H1 (cell line): ENCODE measurements around the gene KRT13. TPM values are rescaled to one million over a fixed set of nuclear protein-coding genes. Genes with fewer than 3 reads are reported as not detected.

Experiments
- CTCF ChIA-PET: fragments of 300-600 bp; sonication (Branson Sonifier 250); formaldehyde crosslinking; loops from one replicate; lab custom pipeline; 2021; ENCODE audit not compliant: partially characterized antibody; lab: Charles Lee
- POLR2A ChIA-PET: fragments of 300-600 bp; sonication (Branson Sonifier 250); formaldehyde crosslinking; loops from one replicate; lab custom pipeline; 2021; ENCODE audit warnings: inconsistent platforms; ENCODE audit not compliant: partially characterized antibody; lab: Charles Lee
- DNase-seq, 2 experiments: peaks; one replicate each; pipeline versions ENCODE4 v3.0.0 to v3.0.0-alpha.2; 2010 to 2022; ENCODE audit warnings: low spot score in 2 of 2, low read depth in 1 of 2, mixed read lengths in 1 of 2
- FAIRE-seq: peaks from 2 replicates; lab custom pipeline; 2011; peaks lifted over from hg19 to GRCh38; lab: Jason Lieb, UNC
- H2AFZ ChIP-seq: 2 replicates; pipeline ENCODE4 v1.8.1; 2012; ENCODE audit warnings: low read length, inconsistent platforms
- H2AK5ac ChIP-seq: 2 replicates; pipeline ENCODE4 v1.6.1; 2013; ENCODE audit warnings: low read depth, low read length
- H2BK120ac ChIP-seq: replicated peaks from 2 replicates; pipeline ENCODE3; 2013; ENCODE audit warnings: low read depth, low read length, inconsistent platforms
- H2BK12ac ChIP-seq: 2 replicates; pipeline ENCODE4 v1.6.1; 2013; ENCODE audit warnings: low read depth, low read length
- H2BK15ac ChIP-seq: 2 replicates; pipeline ENCODE4 v1.6.1; 2013; ENCODE audit warnings: low read length
- H2BK20ac ChIP-seq: 2 replicates; pipeline ENCODE4 v1.6.1; 2013; ENCODE audit warnings: low read length
- H2BK5ac ChIP-seq: 2 replicates; pipeline ENCODE4 v1.6.1; 2013; ENCODE audit warnings: low read depth, low read length
- H3K14ac ChIP-seq: 2 replicates; pipeline ENCODE4 v1.6.1; 2013; ENCODE audit warnings: inconsistent platforms; ENCODE audit not compliant: insufficient read length
- H3K18ac ChIP-seq: 2 replicates; pipeline ENCODE4 v1.6.1; 2013; ENCODE audit warnings: low read length; ENCODE audit errors: extremely low read depth
- H3K23ac ChIP-seq: 2 replicates; pipeline ENCODE4 v1.6.1; 2013; ENCODE audit warnings: inconsistent platforms; ENCODE audit not compliant: insufficient read length
- H3K23me2 ChIP-seq: 2 replicates; pipeline ENCODE4 v1.6.1; 2013; ENCODE audit warnings: low read depth, low read length
- H3K27ac ChIP-seq: 2 replicates; pipeline ENCODE4 v1.6.1; 2011; ENCODE audit warnings: low read depth, low read length, inconsistent platforms
- H3K27me3 ChIP-seq, 4 experiments: replicated peaks in 1 of 4; 1 replicate in 1 of 4; 2 replicates in 3 of 4; pipeline versions ENCODE4 v1.6.1 to v1.8.1; 2011 to 2013; ENCODE audit warnings: low read length in 3 of 4, mild to moderate bottlenecking in 3 of 4, inconsistent platforms in 2 of 4, mixed read lengths in 2 of 4, moderate library complexity in 1 of 4; ENCODE audit not compliant: control insufficient read depth in 3 of 4, insufficient read depth in 3 of 4; ENCODE audit errors: extremely low read depth in 1 of 4
- H3K36me3 ChIP-seq, 4 experiments: 2 replicates each; pipeline versions ENCODE4 v1.6.1 to v1.8.1; 2011 to 2013; ENCODE audit warnings: mild to moderate bottlenecking in 4 of 4, low read length in 3 of 4, moderate library complexity in 2 of 4, control low read depth in 1 of 4, inconsistent platforms in 1 of 4; ENCODE audit not compliant: insufficient read depth in 4 of 4, control insufficient read depth in 2 of 4
- H3K4ac ChIP-seq: replicated peaks from 2 replicates; pipeline ENCODE3; 2013; ENCODE audit warnings: low read length, low read depth, mixed read lengths, inconsistent platforms; ENCODE audit not compliant: insufficient read length
- H3K4me1 ChIP-seq, 4 experiments: replicated peaks in 1 of 4; 1 replicate in 1 of 4; 2 replicates in 3 of 4; pipeline versions ENCODE4 v1.6.1 to v1.8.1; 2011 to 2013; ENCODE audit warnings: low read length in 3 of 4, inconsistent platforms in 2 of 4, mixed read lengths in 1 of 4; ENCODE audit not compliant: insufficient read depth in 4 of 4, control insufficient read depth in 3 of 4
- H3K4me2 ChIP-seq, 2 experiments: 2 replicates each; pipeline versions ENCODE4 v1.6.1 to v1.8.1; 2011 to 2013; ENCODE audit warnings: low read depth in 2 of 2, low read length in 2 of 2, control low read depth in 1 of 2, inconsistent platforms in 1 of 2, mild to moderate bottlenecking in 1 of 2; ENCODE audit not compliant: insufficient read depth in 1 of 2
- H3K4me3 ChIP-seq, 4 experiments: fragments of 200-600, 300-600 bp in 1 of 4; sonication (generic), shearing (Covaris generic), sonication (Bioruptor Twin) in 1 of 4; 2 replicates each; pipeline versions ENCODE4 v1.5.1 to v1.8.1; 2011 to 2016; ENCODE audit warnings: low read length in 4 of 4, low read depth in 3 of 4, control low read depth in 2 of 4, inconsistent platforms in 2 of 4, mild to moderate bottlenecking in 2 of 4, mixed read lengths in 1 of 4, moderate library complexity in 1 of 4; ENCODE audit not compliant: insufficient read depth in 2 of 4; ENCODE audit errors: extremely low read depth in 1 of 4
- H3K56ac ChIP-seq: replicated peaks from 2 replicates; pipeline ENCODE3; 2013; ENCODE audit warnings: low read depth, mild to moderate bottlenecking, mixed read lengths, low read length, inconsistent platforms; ENCODE audit not compliant: insufficient read length
- H3K79me1 ChIP-seq: 2 replicates; pipeline ENCODE4 v1.6.1; 2013; ENCODE audit warnings: low read depth, low read length, control low read depth
- H3K79me2 ChIP-seq, 2 experiments: 2 replicates each; pipeline versions ENCODE4 v1.6.1 to v1.8.1; 2012 to 2013; ENCODE audit warnings: low read length in 2 of 2, mild to moderate bottlenecking in 2 of 2, inconsistent platforms in 1 of 2; ENCODE audit not compliant: insufficient read depth in 2 of 2, control insufficient read depth in 1 of 2
- H3K9ac ChIP-seq, 4 experiments: replicated peaks in 1 of 4; 1 replicate in 1 of 4; 2 replicates in 3 of 4; pipeline versions ENCODE4 v1.6.1 to v1.8.1; 2011 to 2013; ENCODE audit warnings: low read depth in 3 of 4, low read length in 3 of 4, control low read depth in 2 of 4, mild to moderate bottlenecking in 2 of 4, moderate library complexity in 2 of 4, inconsistent platforms in 1 of 4; ENCODE audit errors: extremely low read depth in 1 of 4
- H3K9me3 ChIP-seq, 2 experiments: 2 replicates each; pipeline versions ENCODE4 v1.6.1 to v1.8.1; 2012 to 2013; ENCODE audit warnings: mild to moderate bottlenecking in 2 of 2, moderate library complexity in 2 of 2, control low read depth in 1 of 2, inconsistent platforms in 1 of 2, low read depth in 1 of 2, low read length in 1 of 2, mixed read lengths in 1 of 2; ENCODE audit not compliant: insufficient read depth in 2 of 2
- H4K20me1 ChIP-seq, 2 experiments: replicated peaks in 1 of 2; 2 replicates each; pipeline versions ENCODE3 to v1.8.1; 2011 to 2013; ENCODE audit warnings: inconsistent platforms in 2 of 2, low read length in 2 of 2, mild to moderate bottlenecking in 1 of 2; ENCODE audit not compliant: insufficient read depth in 2 of 2, control insufficient read depth in 1 of 2
- H4K5ac ChIP-seq: 2 replicates; pipeline ENCODE4 v1.6.1; 2013; ENCODE audit warnings: low read length, low read depth, mixed read lengths, inconsistent platforms; ENCODE audit not compliant: insufficient read length
- H4K8ac ChIP-seq: 2 replicates; pipeline ENCODE4 v1.8.0; 2013; ENCODE audit warnings: mild to moderate bottlenecking, moderate library complexity, low read length, inconsistent platforms; ENCODE audit not compliant: insufficient read depth; ENCODE audit errors: extremely low read depth
- H4K91ac ChIP-seq: replicated peaks from 2 replicates; pipeline ENCODE3; 2013; ENCODE audit warnings: low read length, mixed read lengths, inconsistent platforms; ENCODE audit not compliant: insufficient read length
- CTBP2 ChIP-seq: IDR thresholded peaks from 2 replicates; pipeline ENCODE4 v1.7.0; 2011; ENCODE audit warnings: borderline replicate concordance, mild to moderate bottlenecking, moderate library complexity, mixed read lengths, low read length; ENCODE audit not compliant: insufficient read depth, insufficient read length
- JUN ChIP-seq: IDR thresholded peaks from 2 replicates; pipeline ENCODE4 v1.6.1; 2011; ENCODE audit warnings: low read depth, mild to moderate bottlenecking, improper control_type of control experiment, low read length
- RBBP5 ChIP-seq: IDR thresholded peaks from 2 replicates; pipeline ENCODE4 v1.7.1; 2012; ENCODE audit warnings: low read depth, mild to moderate bottlenecking, inconsistent platforms, low read length, moderate library complexity, borderline replicate concordance
- TAF1 ChIP-seq: IDR thresholded peaks from 2 replicates; pipeline ENCODE4 v1.6.1; 2011; ENCODE audit warnings: mild to moderate bottlenecking, low read depth, low read length
- TEAD4 ChIP-seq: IDR thresholded peaks from 2 replicates; pipeline ENCODE4 v1.6.1; 2012; ENCODE audit warnings: low read depth, low read length, inconsistent platforms, mixed read lengths
- WGBS, 2 experiments: shearing (Covaris generic) in 1 of 2; methylation state at CpG; one replicate each; pipeline versions ENCODE4 v1.1.6 to v1.1.7; 2013 to 2015; ENCODE audit warnings: low lambda C conversion rate in 2 of 2, mixed read lengths in 2 of 2, inconsistent platforms in 1 of 2, low coverage in 1 of 2, missing lambda C conversion rate in 1 of 2; ENCODE audit not compliant: insufficient replicate concordance in 2 of 2, insufficient coverage in 1 of 2, insufficient read length in 1 of 2; ENCODE audit errors: extremely low coverage in 1 of 2, missing lambda C conversion rate in 1 of 2; 5-methylcytosine and 5-hydroxymethylcytosine counted together
- polyA plus RNA-seq, 7 experiments: library from polyadenylated mRNA; depleted of rRNA in 3 of 7; stranded (reverse) in 5 of 7; unstranded in 2 of 7; fragments of >200 nt in 5 of 7; fragments of 200-250 nt in 2 of 7; gene quantifications; 1 replicate in 5 of 7; 2 replicates in 1 of 7; 4 replicates in 1 of 7; pipeline versions ENCODE4 v1.2.1 to v1.2.3, GENCODE V29; 2011 to 2013; ENCODE audit warnings: missing spikeins in 2 of 7, mixed read lengths in 2 of 7
- total RNA-seq: library from RNA; stranded (reverse); fragmentation: NEBNext Ultra II Directional; extraction: Animal tissue kit (Norgen Biotek cat#: 25700); gene quantifications from 2 replicates; pipeline ENCODE4 v1.2.1, GENCODE V29; 2021

Gene KRT13
- total and polyA plus RNA-seq, 2 of the 8 experiments (the other 6 are each of a cell fraction or from before 2014, with no cell fraction given): 0.09 TPM; not detected in 1

DNA sequence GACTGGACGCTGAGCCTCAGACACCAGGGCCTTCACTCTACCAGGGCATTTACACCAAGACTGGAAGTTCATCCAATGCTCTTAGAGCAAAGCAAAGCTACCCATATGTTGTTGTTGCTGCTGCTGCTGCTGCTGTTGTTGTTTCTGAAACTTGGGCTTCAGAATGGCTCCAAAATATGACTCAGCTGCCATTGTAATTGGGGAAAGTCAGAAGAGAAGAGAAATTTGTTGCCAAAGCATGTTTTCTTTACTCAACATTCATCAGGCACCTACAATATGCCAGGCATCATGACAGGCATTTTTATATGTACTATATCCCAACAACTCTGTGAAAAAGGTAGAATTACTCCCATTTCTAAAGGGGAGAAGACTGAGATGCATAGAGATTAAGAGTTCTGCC lies 50.2 kb downstream of the KRT13 start:
- Histone ChIP-seq H3K23me2 (no peaks in the 10 kb centered on the region; the same call in 1 of the 2 replicates), H2BK12ac (no peak overlapping the region), H4K20me1 (no peaks in the 10 kb centered on the region), H2AK5ac (no peak overlapping the region), H3K79me2 (no peaks in the 10 kb centered on the region), H3K4me2 (no peak overlapping the region), H4K8ac (no peak overlapping the region), H3K27me3 (no peaks in the 10 kb centered on the region), H2BK15ac (no peak overlapping the region), H2BK120ac (no peak overlapping the region), H3K27ac (no peak overlapping the region), H4K91ac (no peak overlapping the region), H4K5ac (no peak overlapping the region), H3K14ac (no peak overlapping the region), H3K56ac (no peak overlapping the region), H3K4ac (no peak overlapping the region), H3K4me1 (no peaks in the 10 kb centered on the region), H2BK5ac (no peak overlapping the region), H2BK20ac (no peak overlapping the region), H3K18ac (no peak overlapping the region), H3K36me3 (no peaks in the 10 kb centered on the region), H3K23ac (no peak overlapping the region), H3K9me3 (peaks cover 3 to 9% of the 10 kb centered on the region in 2 experiments; a peak in 2 of 4 replicates), H3K79me1 (no peaks in the 10 kb centered on the region), H3K4me3 (no peak overlapping the region), H3K9ac (no peak overlapping the region), H2AFZ (no peak overlapping the region)
- DNase-seq (no peak), FAIRE-seq (no peak)
- 88% methylated on average over 1 of the region's 1 CpG; no CpG with 5 or more reads in 1 of the 2 experiments for WGBS, 2 experiments
- TF ChIP-seq RBBP5 (no peak), JUN (no peak), TAF1 (no peak), CTBP2 (no peak), TEAD4 (no peak)
- ChIA-PET CTCF (interaction anchor here (0.7 to 1.7 kb wide), 9 partner anchors 11 to 570 kb away, joined by 3 to 7 read pairs (median 3); no protein-coding TSS in a partner anchor), POLR2A (interaction anchor here (0.8 kb wide), 1 partner anchor 14 kb away, joined by 3 read pairs; the partner anchor contains the start of gene KRT38)
